KMS-11 (cell line): ENCODE measurements around the gene APBA1.

ENCODE experiments used
- H2AFZ ChIP-seq: fragments of 200-600 bp; sonication (generic); 2 replicates; pipeline ENCODE4 v1.6.1; 2016; ENCODE audit warnings: antibody characterized with exemption, mixed run types, low read depth
- H3K27ac ChIP-seq: fragments of 200-600 bp; sonication (generic); 2 replicates; pipeline ENCODE4 v1.6.1; 2016; ENCODE audit warnings: mild to moderate bottlenecking, mixed run types
- H3K27me3 ChIP-seq: fragments of 200-600 bp; sonication (generic); 2 replicates; pipeline ENCODE4 v1.6.1; 2017; ENCODE audit warnings: mild to moderate bottlenecking, low read depth, mixed run types, moderate library complexity; ENCODE audit not compliant: insufficient read depth
- H3K36me3 ChIP-seq: fragments of 200-600 bp; sonication (generic); 2 replicates; pipeline ENCODE4 v1.6.1; 2017; ENCODE audit warnings: mild to moderate bottlenecking, mixed run types; ENCODE audit not compliant: insufficient read depth
- H3K4me1 ChIP-seq: fragments of 200-600 bp; sonication (generic); 2 replicates; pipeline ENCODE4 v1.6.1; 2016; ENCODE audit warnings: mild to moderate bottlenecking, low read depth, mixed run types; ENCODE audit not compliant: poor library complexity, severe bottlenecking
- H3K4me2 ChIP-seq: fragments of 200-600 bp; sonication (generic); 2 replicates; pipeline ENCODE4 v1.7.0; 2016; ENCODE audit warnings: mild to moderate bottlenecking, mixed run types
- H3K4me3 ChIP-seq: fragments of 200-600 bp; sonication (generic); IDR thresholded peaks from 2 replicates; pipeline ENCODE4 v1.6.1; 2017; ENCODE audit warnings: low read depth, low read length, mixed read lengths; ENCODE audit not compliant: insufficient read depth
- H3K79me2 ChIP-seq: fragments of 200-600 bp; sonication (generic); 2 replicates; pipeline ENCODE4 v1.6.1; 2016; ENCODE audit warnings: low read depth, mixed run types; ENCODE audit not compliant: insufficient read depth
- H3K9ac ChIP-seq: fragments of 200-600 bp; sonication (generic); 2 replicates; pipeline ENCODE4 v1.6.1; 2016; ENCODE audit warnings: mild to moderate bottlenecking, mixed run types
- H4K20me1 ChIP-seq: fragments of 200-600 bp; sonication (generic); 2 replicates; pipeline ENCODE4 v1.6.1; 2016; ENCODE audit warnings: mild to moderate bottlenecking, mixed run types; ENCODE audit not compliant: insufficient read depth
- TF ChIP-seq, protein P1 (sequence below): fragments of 200-600 bp; sonication (generic); conservative IDR thresholded peaks from 2 replicates; pipeline ENCODE4 v1.6.1; 2017; ENCODE audit warnings: low read depth, mild to moderate bottlenecking, antibody characterized with exemption, low read length, moderate library complexity, mixed read lengths

Gene APBA1

DNA sequence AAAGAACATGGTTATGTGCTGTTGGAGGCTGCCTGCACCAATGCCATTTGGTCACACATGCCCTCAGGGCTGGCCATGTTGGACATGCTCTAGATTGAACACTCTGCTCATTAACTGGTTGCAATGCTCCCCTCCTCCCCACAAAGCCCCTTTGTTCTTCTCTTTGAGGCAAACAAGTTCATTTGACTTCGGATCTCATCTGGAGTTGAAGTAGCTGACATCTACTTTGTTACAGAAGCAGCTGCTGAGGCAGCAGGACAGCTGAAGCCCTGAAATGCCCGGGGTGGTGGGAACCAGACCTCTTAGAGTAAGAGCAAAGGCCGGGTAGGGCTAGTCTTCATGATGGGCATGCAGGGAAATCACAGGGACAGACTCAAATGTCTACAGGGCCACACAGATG lies 123.5 kb downstream of the APBA1 start:
- TF ChIP-seq, protein P1, sequence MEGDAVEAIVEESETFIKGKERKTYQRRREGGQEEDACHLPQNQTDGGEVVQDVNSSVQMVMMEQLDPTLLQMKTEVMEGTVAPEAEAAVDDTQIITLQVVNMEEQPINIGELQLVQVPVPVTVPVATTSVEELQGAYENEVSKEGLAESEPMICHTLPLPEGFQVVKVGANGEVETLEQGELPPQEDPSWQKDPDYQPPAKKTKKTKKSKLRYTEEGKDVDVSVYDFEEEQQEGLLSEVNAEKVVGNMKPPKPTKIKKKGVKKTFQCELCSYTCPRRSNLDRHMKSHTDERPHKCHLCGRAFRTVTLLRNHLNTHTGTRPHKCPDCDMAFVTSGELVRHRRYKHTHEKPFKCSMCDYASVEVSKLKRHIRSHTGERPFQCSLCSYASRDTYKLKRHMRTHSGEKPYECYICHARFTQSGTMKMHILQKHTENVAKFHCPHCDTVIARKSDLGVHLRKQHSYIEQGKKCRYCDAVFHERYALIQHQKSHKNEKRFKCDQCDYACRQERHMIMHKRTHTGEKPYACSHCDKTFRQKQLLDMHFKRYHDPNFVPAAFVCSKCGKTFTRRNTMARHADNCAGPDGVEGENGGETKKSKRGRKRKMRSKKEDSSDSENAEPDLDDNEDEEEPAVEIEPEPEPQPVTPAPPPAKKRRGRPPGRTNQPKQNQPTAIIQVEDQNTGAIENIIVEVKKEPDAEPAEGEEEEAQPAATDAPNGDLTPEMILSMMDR = no peak
- Histone ChIP-seq H3K27me3 (no peaks in the 10 kb centered on the region), H3K4me3 (no peak overlapping the region), H3K4me1 (peaks cover 8% of the 10 kb centered on the region), H3K36me3 (no peaks in the 10 kb centered on the region), H3K9ac (no peak overlapping the region), H3K27ac (no peak overlapping the region), H3K79me2 (no peaks in the 10 kb centered on the region), H4K20me1 (no peaks in the 10 kb centered on the region), H2AFZ (no peak overlapping the region), H3K4me2 (no peak overlapping the region)

DNA sequence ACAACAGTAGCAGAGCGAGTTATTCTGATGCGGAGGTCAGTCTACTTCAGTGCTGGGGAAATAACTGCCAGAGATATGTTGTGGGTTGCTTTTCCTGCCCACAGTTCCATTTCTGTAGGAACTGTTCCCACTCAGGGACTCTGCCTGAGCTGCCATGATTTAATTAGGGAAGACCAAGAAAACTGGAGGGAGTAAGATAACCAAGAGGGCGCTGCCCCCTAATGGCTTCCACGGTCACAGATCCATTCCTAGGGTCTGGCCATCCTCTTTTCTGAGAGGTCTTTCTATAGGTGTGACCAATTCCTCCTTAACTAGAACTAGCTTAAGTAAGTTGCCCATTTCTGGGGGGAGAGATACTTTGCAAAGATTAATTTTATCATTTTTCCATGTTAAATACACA lies 125.9 kb downstream of the APBA1 start:
- Histone ChIP-seq H4K20me1 (no peaks in the 10 kb centered on the region), H3K27ac (no peak overlapping the region), H3K36me3 (no peaks in the 10 kb centered on the region), H3K27me3 (no peaks in the 10 kb centered on the region), H3K4me3 (no peak overlapping the region), H2AFZ (no peak overlapping the region), H3K79me2 (no peaks in the 10 kb centered on the region), H3K9ac (no peak overlapping the region), H3K4me2 (no peak overlapping the region), H3K4me1 (peaks cover 25% of the 10 kb centered on the region)
- TF ChIP-seq, protein P1 = peak; percentile 61

DNA sequence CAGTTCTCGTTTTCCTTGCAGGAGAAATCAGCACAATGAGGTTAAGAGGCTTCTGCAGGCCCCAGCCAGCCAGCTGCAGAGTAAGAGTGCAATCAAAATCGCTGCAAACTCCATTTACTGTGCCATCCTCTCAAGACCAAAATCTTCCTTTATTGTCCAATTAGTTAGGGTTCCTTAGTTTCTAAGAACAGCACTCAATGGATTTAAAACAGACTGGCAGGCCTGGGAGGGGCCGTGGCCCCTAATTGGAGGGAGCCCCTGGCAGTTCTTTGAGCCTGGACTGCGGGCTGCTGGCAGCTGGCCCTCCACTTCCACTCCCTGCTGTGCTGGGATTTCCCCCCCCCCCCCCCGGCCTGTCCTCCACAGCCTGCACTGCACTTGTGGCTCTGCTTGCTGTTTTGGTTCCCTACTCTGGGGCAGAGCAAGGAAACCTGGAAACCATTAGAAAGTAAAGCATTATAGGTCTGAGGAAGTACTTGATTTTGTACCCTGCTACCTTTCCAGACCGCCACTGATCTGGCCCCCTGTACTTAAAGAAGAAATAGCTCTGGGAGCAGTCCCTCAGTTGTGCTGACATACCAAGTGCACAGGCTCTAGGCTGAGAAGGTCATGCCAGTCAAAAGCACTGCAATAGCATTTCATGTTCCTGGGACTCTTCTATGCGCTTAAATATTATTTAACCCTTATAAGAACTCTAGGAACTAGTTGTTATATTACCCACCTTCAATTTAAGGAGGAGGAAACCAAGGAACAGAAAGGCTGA lies 129.0 kb downstream of the APBA1 start:
- peak overlapping the region; percentile 13; the same call in 1 of the 2 replicates for H2AFZ ChIP-seq
- H3K4me3 ChIP-seq = no peak overlapping the region
- H3K27me3 ChIP-seq = no peaks in the 10 kb centered on the region
- peak overlapping the region; percentile 42 for H3K4me2 ChIP-seq
- TF ChIP-seq, protein P1 = no peak
- no peak overlapping the region for H3K9ac ChIP-seq
- no peaks in the 10 kb centered on the region for H3K79me2 ChIP-seq
- H3K36me3 ChIP-seq = no peaks in the 10 kb centered on the region
- no peaks in the 10 kb centered on the region for H4K20me1 ChIP-seq
- peak overlapping the region; percentile 32; the same call in 1 of the 2 replicates for H3K27ac ChIP-seq
- H3K4me1 ChIP-seq = peaks cover 25% of the 10 kb centered on the region

DNA sequence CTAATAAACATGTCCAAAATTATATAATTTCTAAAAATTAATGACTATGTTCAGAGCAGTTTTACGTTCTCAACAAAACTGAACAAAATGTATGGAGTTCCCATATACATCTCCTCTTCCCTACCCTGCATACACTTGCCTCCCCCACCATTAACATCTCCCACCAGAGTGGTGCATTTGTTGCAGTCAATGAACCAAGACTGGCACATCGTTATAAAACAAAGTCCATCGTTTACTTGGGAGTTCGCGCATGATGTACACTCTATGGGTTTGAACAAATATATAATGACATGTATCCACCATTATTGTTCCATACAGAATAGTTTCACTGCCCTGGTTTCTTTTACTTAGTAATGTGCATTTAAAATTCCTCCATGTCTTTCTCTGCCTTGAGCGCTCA lies 130.1 kb downstream of the APBA1 start:
- H3K79me2 ChIP-seq = no peaks in the 10 kb centered on the region
- H3K9ac ChIP-seq = no peak overlapping the region
- no peaks in the 10 kb centered on the region for H3K27me3 ChIP-seq
- H3K4me1 ChIP-seq = peaks cover 25% of the 10 kb centered on the region
- no peaks in the 10 kb centered on the region for H3K36me3 ChIP-seq
- H3K27ac ChIP-seq = no peak overlapping the region
- H3K4me2 ChIP-seq = peak overlapping the region; percentile 42; the same call in 1 of the 2 replicates
- H4K20me1 ChIP-seq = no peaks in the 10 kb centered on the region
- no peak overlapping the region for H2AFZ ChIP-seq
- TF ChIP-seq, protein P1 = no peak
- H3K4me3 ChIP-seq = no peak overlapping the region
